K562 (cell line): ENCODE data around the gene RBFA. TPM values are rescaled to one million over a fixed set of nuclear protein-coding genes. Genes with fewer than 3 reads are reported as not detected.

ENCODE experiments used
- PCBP1 ChIP-seq: fragments of 200-400 bp; formaldehyde crosslinking; IDR thresholded peaks from 2 replicates; pipeline ENCODE4 v1.6.1; 2018; ENCODE audit warnings: mild to moderate bottlenecking, low read depth, low read length; ENCODE audit not compliant: poor library complexity, severe bottlenecking
- TEAD1 ChIP-seq, 2 experiments: fragments of 450-650 bp in 1 of 2; sonication (generic) in 1 of 2; formaldehyde crosslinking; IDR thresholded peaks; 2 replicates each; pipeline versions ENCODE4 v1.4.0 to v1.8.0; 2020 to 2022; ENCODE audit warnings: mild to moderate bottlenecking in 2 of 2, missing genetic modification reagents in 1 of 2
- ZEB2 ChIP-seq: fragments of 450-650 bp; IDR thresholded peaks from 2 replicates; pipeline ENCODE4 v1.6.1; 2016
- ZNF318 ChIP-seq, 2 experiments: fragments of 450-650 bp; IDR thresholded peaks; 2 replicates each; pipeline ENCODE4 v1.6.1; 2016; ENCODE audit warnings: mild to moderate bottlenecking in 2 of 2, borderline replicate concordance in 1 of 2, low read depth in 1 of 2, moderate library complexity in 1 of 2
- ZNF507 ChIP-seq: conservative IDR thresholded peaks from 2 replicates; pipeline ENCODE4 v1.6.1; 2017; ENCODE audit warnings: missing genetic modification characterization, missing compliant biosample characterization
- polyA plus RNA-seq, 8 experiments: library from polyadenylated mRNA; depleted of rRNA in 4 of 8; stranded (reverse) in 5 of 8; unstranded in 3 of 8; fragments of >200 nt; fragmentation: Nextera tagmentation in 2 of 8; fragmentation: Illumina TruSeq in 1 of 8; extraction: Ambion mirVana in 2 of 8; extraction: Trizol in 1 of 8; gene quantifications; 2 replicates each; pipeline versions ENCODE4 v1.2.1 to v1.2.3, GENCODE V29; 2011 to 2014; ENCODE audit warnings: inconsistent platforms in 1 of 8, missing spikeins in 1 of 8
- total RNA-seq, 7 experiments: library from RNA; depleted of rRNA in 6 of 7; stranded (reverse); fragments of >200 nt in 6 of 7; fragmentation: Illumina TruSeq in 2 of 7; extraction: Trizol in 2 of 7; gene quantifications; 2 replicates each; pipeline versions ENCODE4 v1.2.1 to v1.2.3, GENCODE V29; 2011 to 2021; ENCODE audit warnings: low replicate concordance in 1 of 7

The RBFA gene
- total and polyA plus RNA-seq, 9 of the 15 experiments (the other 6 are each of a cell fraction or from before 2014, with no cell fraction given): 3.4 to 41.9 (median 25.8) TPM

GRCh38 chr18:80076379-80076778 is 42.1 kb downstream of the RBFA start (continued):
- no peak for TF ChIP-seq ZNF318 (IDR thresholded peaks at IDR 0.05; ENCODE audit: borderline replicate concordance in 1 of 2, low read depth in 1 of 2)
- TF ChIP-seq PCBP1: no peak
- no peak for TF ChIP-seq ZNF507
- TF ChIP-seq ZEB2: no peak
- no peak for TF ChIP-seq TEAD1 (CRISPR knock-in tag; IDR thresholded peaks at IDR 0.05)
